HEK293T (cell line): ENCODE data around the gene CRAT.

Experiments used
- BHLHE40 ChIP-seq: fragments of 450-650 bp; IDR thresholded peaks from 2 replicates; pipeline ENCODE4 v1.6.1; 2016; ENCODE audit warnings: mild to moderate bottlenecking, moderate library complexity, borderline replicate concordance
- CTBP1 ChIP-seq: fragments of 450-650 bp; IDR thresholded peaks from 2 replicates; pipeline ENCODE4 v1.6.1; 2016; ENCODE audit warnings: borderline replicate concordance
- SP1 ChIP-seq: fragments of 450-650 bp; IDR thresholded peaks from 2 replicates; pipeline ENCODE4 v1.6.1; 2017
- TARDBP ChIP-seq: fragments of 450-650 bp; IDR thresholded peaks from 2 replicates; pipeline ENCODE4 v1.6.1; 2016

DNA sequence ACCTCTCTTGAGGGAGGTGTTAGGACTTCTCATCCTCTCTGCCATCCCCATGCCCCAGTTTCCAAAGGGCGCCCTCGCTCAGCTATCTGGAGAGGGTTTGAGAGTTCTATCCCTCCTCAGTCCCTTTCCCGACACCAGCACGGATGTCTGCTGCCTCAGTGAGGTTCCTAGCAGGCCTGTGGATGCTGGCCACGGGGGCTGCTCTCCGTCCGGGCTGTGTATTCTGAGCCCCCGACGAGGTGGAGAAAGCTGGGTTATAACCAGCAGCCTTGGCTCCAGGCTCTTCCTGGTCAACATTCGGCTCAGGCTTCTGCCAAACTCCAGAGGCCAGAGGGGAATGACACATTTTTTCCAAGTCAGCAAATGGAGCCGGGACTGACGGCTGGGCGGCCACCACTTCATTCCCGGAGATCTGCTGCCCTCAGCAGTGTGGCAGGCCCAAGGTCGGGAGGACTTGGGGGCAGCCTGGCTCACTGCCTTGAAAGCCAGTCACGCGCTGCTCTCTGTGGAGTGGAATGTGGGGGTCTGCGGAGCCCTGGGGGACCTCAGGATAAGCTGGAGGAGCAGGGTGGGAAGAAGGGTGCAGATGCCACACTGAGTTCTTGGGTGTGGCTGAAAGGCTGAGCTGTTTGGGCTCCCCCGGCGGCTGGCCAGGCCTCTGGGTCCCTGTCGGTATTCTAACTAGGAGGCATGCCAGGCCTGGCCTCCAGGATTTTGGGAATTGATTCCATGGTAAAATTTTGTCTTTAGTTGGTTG lies 28.1 kb upstream of the CRAT start:
- TF ChIP-seq BHLHE40: no peak
- no peak for TF ChIP-seq SP1
- TF ChIP-seq TARDBP: no peak
- no peak for TF ChIP-seq CTBP1
